CD4-positive, alpha-beta T cell treated with Interleukin-1 beta for 1 hour (primary cell): Measurements from ENCODE around the gene SLC12A7.
"Not testable (repeated sequence)": the region's sequence is repeated elsewhere in the genome, so short reads cannot be mapped to it uniquely, and the experiment has no call there.

Source experiments
- DNase-seq, 2 donors: peaks; one replicate each; pipeline ENCODE4 v3.0.0-alpha.2; 2020 to 2022

The SLC12A7 gene

GRCh38 chr5:1032551-1033027 lies 79.3 kb downstream of the SLC12A7 start:
- no peak for DNase-seq

DNA sequence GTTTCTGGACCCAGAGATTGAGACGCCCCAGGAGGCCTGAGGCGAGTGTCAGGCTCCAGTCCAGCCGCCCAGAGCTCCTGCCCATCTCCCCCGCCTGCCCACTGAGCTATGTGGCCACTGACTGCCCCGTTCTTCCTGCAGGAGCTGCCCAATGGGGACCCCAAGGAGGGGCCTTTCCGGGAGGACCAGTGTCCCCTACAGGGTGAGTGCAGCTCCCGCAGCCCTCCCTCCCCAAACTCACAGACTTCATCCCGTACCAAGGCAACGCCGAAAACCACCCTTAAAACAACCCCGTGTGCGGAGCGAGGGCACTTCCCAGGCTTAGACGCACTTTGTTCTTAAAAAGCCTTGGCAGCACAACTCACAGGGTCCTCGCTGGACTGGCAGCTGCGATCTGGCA lies 79.9 kb downstream of the SLC12A7 start:
- DNase-seq, result no peak

DNA sequence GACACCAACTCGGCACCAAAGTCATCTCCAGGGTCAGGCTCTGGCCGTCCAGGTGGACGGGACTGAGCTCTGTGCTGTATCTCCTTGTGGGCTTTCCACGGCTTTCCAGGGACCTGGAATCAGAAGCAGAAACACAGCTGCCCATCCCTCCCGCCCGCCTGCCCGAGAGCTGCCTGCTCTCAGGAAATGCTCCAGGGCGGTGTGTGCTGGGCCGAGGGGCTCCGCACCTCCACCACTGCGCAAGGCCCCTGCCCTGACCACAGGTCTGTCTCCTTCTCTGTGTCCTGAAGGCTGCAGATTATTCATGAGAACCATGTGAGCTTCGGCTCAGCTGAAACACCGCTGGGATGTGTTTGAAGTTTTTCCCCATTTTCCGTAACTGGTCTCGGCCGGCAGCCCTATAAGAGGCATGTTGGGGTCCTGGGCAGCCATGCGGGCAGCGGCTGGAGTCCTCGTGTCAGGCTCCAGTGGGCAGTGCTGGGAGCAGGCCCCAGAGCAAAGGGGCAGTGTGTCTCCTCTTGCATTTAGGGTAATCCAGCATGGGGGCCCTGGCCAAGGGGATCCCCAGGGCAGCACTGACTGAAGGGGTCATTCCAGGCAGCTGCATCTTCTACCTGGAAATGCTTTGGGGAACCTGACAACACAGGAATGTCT lies 80.4 kb downstream of the SLC12A7 start:
- DNase-seq, result no peak

DNA sequence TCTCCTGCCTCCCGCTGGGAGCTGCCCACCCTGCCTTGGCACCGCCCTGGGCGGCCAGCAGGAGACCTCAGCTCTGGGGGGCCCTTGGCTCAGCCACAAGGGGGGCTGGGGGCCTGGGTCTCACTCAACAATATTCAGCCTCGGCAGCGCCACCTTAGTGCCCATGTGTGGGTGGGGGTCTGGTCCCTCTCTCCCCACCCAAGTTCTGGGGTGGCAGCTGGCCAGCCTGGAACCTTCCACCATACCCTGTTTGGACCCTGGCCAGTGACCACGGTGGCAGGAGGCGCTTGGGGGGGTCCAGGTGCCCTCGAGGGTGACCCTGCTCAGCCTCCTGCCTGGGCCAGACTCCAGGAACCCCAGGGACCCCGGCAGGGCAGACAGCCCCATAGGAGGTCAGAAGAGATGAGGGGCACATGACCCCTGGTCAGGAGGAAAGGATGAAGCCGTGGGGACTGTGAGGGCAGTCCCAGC lies 81.0 kb downstream of the SLC12A7 start:
- DNase-seq, result no peak

DNA sequence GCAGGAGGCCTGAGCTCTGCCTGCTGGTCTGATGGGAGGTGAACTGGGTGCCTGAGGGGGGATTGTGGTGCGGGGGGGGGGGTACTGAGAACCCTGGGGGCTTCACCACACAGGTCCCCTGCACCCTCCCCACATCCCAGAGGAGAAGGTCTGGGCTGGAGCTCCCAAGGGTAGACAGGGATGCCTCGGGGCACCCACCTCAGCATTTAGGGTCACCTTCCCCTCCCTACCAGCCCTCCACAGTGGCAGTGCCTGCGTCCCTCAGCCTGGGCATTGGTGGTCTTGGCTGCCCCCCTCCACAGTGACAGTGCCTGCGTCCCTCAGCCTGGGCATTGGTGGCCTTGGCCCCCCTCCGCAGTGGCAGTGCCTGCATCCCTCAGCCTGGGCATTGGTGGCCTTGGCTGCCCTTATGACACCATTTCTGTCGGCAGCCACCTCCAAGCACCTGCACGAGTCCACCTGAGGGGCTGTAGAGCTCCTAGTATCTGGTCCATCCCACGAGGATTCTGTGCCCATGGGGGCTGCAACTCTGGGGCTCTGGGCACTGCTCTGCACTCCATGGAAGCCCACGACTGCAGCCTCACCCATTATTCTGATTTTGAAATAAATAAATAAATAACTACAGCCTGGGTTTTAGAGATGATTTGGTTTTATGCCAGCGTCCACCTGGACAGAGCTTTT lies 81.8 kb downstream of the SLC12A7 start:
- no peak for DNase-seq

DNA sequence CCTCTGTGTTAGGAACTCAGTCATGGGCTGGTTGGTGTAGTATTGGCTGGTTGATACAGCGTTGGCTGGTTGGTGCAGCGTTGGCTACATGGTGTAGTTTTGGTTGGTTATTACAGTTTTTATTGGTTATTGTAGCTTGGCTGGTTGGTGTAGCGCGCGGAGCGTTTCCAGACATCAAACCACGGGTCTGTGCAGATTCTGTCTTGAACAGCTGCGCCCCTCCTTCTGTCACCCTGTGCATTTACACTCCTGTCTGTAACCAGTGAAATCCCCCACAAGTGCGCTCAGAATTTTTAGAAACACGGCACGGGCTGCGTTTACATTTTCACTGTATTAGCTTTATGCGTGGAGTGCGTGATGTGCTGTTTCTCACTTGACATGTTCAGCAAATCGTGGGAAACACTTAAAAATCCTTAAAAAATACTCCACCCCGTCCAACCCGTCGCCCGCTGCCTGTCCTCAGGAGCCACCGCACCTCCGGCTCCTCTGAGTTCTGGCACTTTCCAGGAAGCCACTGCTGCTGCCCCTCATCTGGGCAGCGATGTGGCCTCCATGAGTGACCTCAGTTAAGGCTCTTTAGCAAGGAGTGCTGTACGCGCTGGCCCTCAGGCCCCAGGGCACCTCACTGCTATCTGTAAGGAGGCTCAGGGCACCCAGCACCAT lies 82.5 kb downstream of the SLC12A7 start:
- DNase-seq, result no peak

DNA sequence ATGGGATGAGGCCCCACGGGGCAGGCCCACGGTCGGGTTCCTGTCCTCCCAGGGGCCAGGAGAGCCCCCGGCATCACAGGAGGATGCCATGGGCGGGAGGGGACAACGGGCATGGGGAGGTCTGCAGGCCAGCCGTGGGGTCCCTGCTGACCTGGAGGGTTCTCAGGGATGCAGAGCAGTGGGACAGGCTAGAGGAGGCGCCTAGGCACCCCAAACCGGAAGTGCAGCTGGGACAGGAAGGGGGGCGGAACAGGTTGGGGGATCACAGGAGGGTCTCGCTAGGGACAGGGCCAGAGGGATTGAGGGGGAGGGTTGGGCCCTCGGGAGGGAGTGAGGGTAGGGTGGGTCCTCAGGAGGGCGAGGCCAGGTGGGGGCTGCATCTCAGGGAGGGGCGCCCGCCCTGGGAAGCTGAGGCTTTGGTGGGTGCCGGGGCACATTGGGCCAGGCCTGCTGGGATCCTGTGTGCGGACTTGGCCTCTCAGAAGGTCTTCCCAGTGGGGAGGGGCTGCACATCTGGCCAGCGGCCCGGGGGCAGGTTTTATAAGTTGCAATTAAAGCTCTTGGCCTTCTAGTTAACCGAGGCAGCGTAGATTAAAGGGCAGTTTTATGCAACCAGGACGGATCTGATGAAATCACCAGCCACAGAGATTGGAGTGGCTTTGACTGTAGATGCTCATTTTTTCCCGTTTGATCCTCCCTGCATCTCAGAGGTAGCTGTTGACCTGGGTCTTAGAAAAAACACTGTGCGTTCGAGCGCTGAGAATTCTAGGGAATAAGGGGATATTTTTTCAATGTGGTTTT lies 83.2 kb downstream of the SLC12A7 start:
- no peak for DNase-seq

- DNase-seq, result no peak
Measured at GRCh38 chr5:1027631-1028441, 84.0 kb downstream of the SLC12A7 start.

- no peak for DNase-seq
Measured at GRCh38 chr5:1026700-1027621, 84.9 kb downstream of the SLC12A7 start.

DNA sequence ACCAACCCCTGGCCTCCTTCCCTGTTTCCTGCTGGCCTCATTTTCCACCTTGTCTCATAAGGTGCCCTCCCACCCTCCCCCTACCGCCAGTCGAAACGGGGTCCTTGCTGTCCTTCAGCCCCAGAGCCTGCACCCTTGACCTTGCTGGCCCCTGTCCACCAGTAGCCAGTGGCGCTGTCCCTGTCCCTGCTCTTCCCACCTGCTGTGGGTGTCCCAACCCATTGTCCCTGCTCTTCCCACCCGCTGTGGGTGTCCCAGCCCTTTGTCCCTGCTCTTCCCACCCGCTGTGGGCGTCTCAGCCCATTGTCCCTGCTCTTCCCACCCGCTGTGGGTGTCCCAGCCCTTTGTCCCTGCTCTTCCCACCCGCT lies 89.9 kb downstream of the SLC12A7 start:
- not testable (repeated sequence) for DNase-seq

GRCh38 chr5:1021136-1021968 lies 90.5 kb downstream of the SLC12A7 start:
- DNase-seq, result no peak

DNA sequence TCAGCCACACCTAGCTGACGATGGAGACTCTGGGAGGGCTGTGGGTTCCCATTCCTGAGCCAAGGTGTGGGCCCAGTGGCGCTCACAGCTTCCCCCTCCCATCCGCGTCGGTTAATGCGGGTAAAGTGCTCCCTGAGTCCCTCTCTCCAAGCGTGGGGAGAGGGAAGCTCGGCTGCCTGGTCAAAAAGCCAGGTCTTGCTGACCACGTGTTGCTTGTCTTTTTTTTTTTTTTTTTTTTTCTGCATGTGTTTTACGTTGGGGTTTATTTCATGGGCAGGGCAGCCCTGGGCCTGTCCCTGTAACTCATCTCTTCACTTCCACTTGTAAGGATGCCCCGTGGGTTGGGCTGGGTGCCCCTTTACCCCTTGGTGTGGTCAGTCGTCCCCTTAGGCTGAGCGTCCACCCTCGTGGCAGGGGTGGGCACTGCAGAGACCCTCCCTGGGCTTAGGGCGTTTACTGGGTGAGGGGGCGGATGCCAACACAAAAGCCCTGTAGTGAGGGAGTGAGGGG lies 91.4 kb downstream of the SLC12A7 start:
- DNase-seq, result no peak

DNA sequence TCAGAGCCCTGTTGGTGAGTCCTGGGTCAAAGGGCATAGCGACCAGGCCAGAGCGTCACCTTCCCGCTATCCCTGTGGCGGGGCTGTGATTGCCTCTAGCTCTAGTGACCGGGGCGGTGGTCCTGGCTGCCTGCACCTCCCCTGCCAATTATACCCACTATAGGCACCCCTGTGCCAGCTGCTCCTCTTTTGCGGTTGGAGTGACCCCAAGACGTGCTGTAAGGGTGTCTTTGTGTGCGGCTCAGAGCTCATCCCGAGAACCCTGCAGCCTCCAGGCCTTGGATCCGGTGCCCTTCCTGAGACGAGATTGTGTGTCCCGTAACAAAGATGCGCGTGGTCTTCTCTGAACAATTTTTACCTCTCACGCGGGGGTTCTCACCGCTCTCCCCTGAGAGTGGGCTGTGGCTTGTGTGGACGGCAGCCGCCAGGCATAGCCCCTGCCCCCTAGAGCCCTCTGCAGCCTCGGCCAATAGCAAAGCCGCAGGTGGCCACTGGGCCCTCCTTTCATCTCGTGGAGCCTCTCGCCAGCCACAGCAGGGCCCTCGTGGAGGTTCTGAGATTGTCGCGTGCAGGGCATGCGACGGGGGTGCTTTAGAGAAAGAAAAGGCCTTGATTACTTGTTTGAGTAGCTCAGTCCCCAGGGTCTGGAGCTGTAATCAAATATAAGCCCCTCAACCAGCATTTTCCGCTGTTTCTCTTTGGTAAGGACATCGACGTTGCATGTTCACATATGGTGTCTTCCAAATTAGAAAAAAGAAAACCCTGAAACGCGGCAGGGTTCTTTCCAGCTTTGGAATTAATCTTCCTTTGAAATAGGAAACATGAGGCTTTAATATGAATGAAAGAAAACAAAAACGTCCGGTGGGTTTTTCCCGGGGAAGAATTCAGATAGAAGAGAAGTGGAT lies 92.6 kb downstream of the SLC12A7 start:
- DNase-seq, result no peak

- no peak for DNase-seq
Measured at GRCh38 chr5:1018596-1018995, 93.3 kb downstream of the SLC12A7 start.

GRCh38 chr5:1017691-1018455 lies 94.0 kb downstream of the SLC12A7 start:
- DNase-seq, result no peak

DNA sequence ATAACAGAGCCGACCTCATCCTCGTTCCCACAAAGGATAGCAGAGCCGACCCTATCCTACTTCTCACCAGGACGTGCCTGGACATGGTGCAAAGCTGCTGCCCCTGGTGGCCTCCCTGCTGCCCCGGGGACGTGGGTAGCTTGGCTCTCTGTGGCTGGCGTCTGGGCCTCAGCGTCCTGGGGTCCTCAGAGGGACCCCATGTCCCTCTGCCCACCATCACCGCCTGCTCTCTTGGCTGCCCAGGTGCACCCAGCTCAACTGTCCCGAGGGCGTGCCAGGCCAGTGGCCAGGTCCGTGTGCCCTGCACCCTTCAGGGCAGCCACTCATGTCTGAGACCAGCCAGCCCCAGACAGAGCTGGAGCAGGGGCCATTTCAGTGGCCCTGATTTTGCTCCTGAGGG lies 94.8 kb downstream of the SLC12A7 start:
- DNase-seq, result no peak

DNA sequence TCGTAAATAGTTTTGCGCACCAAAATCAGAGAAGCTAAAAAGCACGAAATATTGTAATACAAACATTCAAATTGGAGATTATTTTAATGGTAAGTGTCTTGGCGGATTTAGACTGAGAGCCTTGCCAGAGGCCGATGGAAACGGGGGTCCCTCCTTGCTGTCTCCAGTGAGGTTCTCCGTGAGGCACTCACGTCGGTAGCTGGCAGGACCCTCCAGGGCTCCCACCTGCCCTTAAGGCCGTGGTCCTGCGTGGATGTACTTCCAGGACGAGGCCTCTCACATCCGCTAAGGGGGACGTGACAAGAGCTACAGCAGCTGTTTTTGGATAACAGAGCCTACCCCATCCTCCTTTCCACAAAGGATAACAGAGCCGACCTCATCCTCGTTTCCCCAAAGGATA lies 95.4 kb downstream of the SLC12A7 start:
- no peak for DNase-seq

DNA sequence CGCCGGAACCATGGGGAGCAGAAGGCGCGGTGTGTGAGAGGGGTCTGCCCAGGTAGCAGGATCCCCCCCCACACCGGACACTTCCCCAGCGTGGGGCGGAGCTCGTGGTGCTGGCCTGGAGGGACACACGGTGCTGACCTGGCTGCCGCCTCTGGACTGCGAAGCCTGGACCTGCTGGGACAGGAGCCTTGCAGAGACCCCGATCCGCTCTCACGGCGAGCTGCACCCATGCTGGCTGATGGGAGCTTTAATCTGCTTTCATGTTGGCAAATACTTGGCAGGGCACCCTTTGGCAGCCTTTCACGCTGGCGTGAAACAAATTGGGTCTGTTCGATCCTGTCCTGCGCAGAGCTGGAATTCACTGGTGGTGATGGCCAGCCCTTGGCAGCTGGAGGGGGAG lies 95.8 kb downstream of the SLC12A7 start:
- no peak for DNase-seq
